Caco-2 (cell line): ENCODE data around the gene MT1B. TPM values are rescaled to one million over a fixed set of nuclear protein-coding genes. Genes with fewer than 3 reads are reported as not detected.
"Not testable (repeated sequence)": the region's sequence is repeated elsewhere in the genome, so short reads cannot be mapped to it uniquely, and the experiment has no call there.

Source experiments
- BruUV-seq: library from RNA; stranded (reverse); fragments of 400-500 nt; replicated peaks from 2 replicates; lab custom pipeline; 2021; lab: Mats Ljungman, UMichigan
- CTCF ChIA-PET: fragments of 300-600 bp; sonication (Branson Sonifier 250); formaldehyde crosslinking; loops from one replicate; lab custom pipeline; 2022; ENCODE audit warnings: antibody characterized with exemption; lab: Charles Lee
- POLR2A ChIA-PET: fragments of 300-600 bp; sonication (Branson Sonifier 250); formaldehyde crosslinking; loops from one replicate; lab custom pipeline; 2022; ENCODE audit warnings: antibody characterized with exemption; lab: Charles Lee
- DNase-seq, 2 experiments: peaks; one replicate each; pipeline versions ENCODE4 v3.0.0 to v3.0.0-alpha.2; 2020 to 2022
- H3K27me3 ChIP-seq: replicated peaks from 2 replicates; pipeline ENCODE4 v1.6.0; 2011; ENCODE audit warnings: low read length; ENCODE audit not compliant: control insufficient read depth, insufficient read depth
- H3K36me3 ChIP-seq: 2 replicates; pipeline ENCODE4 v1.5.1; 2011; ENCODE audit warnings: low read length; ENCODE audit not compliant: control insufficient read depth, insufficient read depth
- H3K4me1 ChIP-seq: fragments of 250-450 bp; sonication (Bioruptor Pico); 2 replicates; pipeline ENCODE4 v1.5.1; 2020; ENCODE audit warnings: mild to moderate bottlenecking
- H3K4me3 ChIP-seq: 2 replicates; pipeline ENCODE4 v1.5.1; 2011; ENCODE audit warnings: low read depth, mild to moderate bottlenecking, control low read depth, low read length
- H3K9me3 ChIP-seq: fragments of 250-450 bp; sonication (Bioruptor Pico); 2 replicates; pipeline ENCODE4 v1.5.1; 2020; ENCODE audit warnings: mild to moderate bottlenecking, moderate library complexity
- H3K27ac Mint-ChIP-seq: one replicate; pipeline ENCODE4 v1.8.0; 2022; ENCODE audit warnings: mixed read lengths; ENCODE audit not compliant: unreplicated experiment
- H3K27me3 Mint-ChIP-seq: one replicate; pipeline ENCODE4 v1.8.0; 2022; ENCODE audit warnings: mixed read lengths; ENCODE audit not compliant: insufficient read depth, unreplicated experiment
- H3K36me3 Mint-ChIP-seq: one replicate; pipeline ENCODE4 v1.8.0; 2022; ENCODE audit warnings: mild to moderate bottlenecking, mixed read lengths; ENCODE audit not compliant: insufficient read depth, unreplicated experiment
- H3K4me1 Mint-ChIP-seq: one replicate; pipeline ENCODE4 v1.8.0; 2022; ENCODE audit warnings: low read depth, mixed read lengths; ENCODE audit not compliant: unreplicated experiment
- H3K4me3 Mint-ChIP-seq: one replicate; pipeline ENCODE4 v1.8.0; 2022; ENCODE audit warnings: mild to moderate bottlenecking, moderate library complexity, mixed read lengths; ENCODE audit not compliant: unreplicated experiment
- H3K9me3 Mint-ChIP-seq: one replicate; pipeline ENCODE4 v1.8.0; 2022; ENCODE audit warnings: mixed read lengths; ENCODE audit not compliant: unreplicated experiment
- intact Hi-C: fragments of 100-400 bp; cut with micrococcal nuclease; formaldehyde crosslinking; loops from one replicate; pipeline ENCODE4 v1.10.0; 2022; ENCODE audit not compliant: unreplicated experiment
- total RNA-seq: library from RNA; stranded (reverse); gene quantifications from 2 replicates; pipeline ENCODE4 v1.2.3, GENCODE V29; 2022
- TF ChIP-seq, protein P1 (sequence below), 2 experiments: fragments of 200-600 bp in 1 of 2; IDR thresholded peaks; 1 replicate in 1 of 2; 2 replicates in 1 of 2; pipeline versions ENCODE4 v1.5.1 to v1.8.0; 2011 to 2022; ENCODE audit warnings: antibody characterized with exemption in 1 of 2, control low read depth in 1 of 2, inconsistent platforms in 1 of 2, low read depth in 1 of 2, low read length in 1 of 2, mild to moderate bottlenecking in 1 of 2, moderate library complexity in 1 of 2; ENCODE audit not compliant: insufficient read depth in 1 of 2, severe bottlenecking in 1 of 2, unreplicated experiment in 1 of 2

Gene MT1B
- total RNA-seq, 1 experiment from 2014 or later, result not detected

GRCh38 chr16:56669840-56670619 lies 18.3 kb downstream of the MT1B start:
- intact Hi-C loops, result no loop called here
- TF ChIP-seq, protein P1, sequence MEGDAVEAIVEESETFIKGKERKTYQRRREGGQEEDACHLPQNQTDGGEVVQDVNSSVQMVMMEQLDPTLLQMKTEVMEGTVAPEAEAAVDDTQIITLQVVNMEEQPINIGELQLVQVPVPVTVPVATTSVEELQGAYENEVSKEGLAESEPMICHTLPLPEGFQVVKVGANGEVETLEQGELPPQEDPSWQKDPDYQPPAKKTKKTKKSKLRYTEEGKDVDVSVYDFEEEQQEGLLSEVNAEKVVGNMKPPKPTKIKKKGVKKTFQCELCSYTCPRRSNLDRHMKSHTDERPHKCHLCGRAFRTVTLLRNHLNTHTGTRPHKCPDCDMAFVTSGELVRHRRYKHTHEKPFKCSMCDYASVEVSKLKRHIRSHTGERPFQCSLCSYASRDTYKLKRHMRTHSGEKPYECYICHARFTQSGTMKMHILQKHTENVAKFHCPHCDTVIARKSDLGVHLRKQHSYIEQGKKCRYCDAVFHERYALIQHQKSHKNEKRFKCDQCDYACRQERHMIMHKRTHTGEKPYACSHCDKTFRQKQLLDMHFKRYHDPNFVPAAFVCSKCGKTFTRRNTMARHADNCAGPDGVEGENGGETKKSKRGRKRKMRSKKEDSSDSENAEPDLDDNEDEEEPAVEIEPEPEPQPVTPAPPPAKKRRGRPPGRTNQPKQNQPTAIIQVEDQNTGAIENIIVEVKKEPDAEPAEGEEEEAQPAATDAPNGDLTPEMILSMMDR (IDR thresholded peaks at IDR 0.05; ENCODE audit: insufficient read depth in 1 of 2, low read depth in 1 of 2, low read length in 1 of 2, severe bottlenecking in 1 of 2, unreplicated experiment in 1 of 2), result no peak
- peaks cover 3% of the 10 kb centered on the region for H3K27me3 ChIP-seq
- no peak for DNase-seq
- no peaks in the 10 kb centered on the region for H3K36me3 Mint-ChIP-seq
- peaks cover 7% of the 10 kb centered on the region for H3K4me1 ChIP-seq
- no peak overlapping the region for H3K4me3 ChIP-seq
- no TSS peak for BruUV-seq
- H3K4me1 Mint-ChIP-seq, result no peaks in the 10 kb centered on the region
- no peak overlapping the region for H3K4me3 Mint-ChIP-seq
- ChIA-PET CTCF (interaction anchor here (0.6 to 1.1 kb wide), 3 partner anchors 13 to 69 kb away, joined by 4 to 5 read pairs (median 4); no protein-coding TSS in a partner anchor), POLR2A (no interaction called here)
- H3K27ac Mint-ChIP-seq, result no peak overlapping the region
- peaks cover 57% of the 10 kb centered on the region for H3K27me3 Mint-ChIP-seq
- H3K36me3 ChIP-seq, result no peaks in the 10 kb centered on the region
- H3K9me3 Mint-ChIP-seq, result no peaks in the 10 kb centered on the region
- no peaks in the 10 kb centered on the region for H3K9me3 ChIP-seq

DNA sequence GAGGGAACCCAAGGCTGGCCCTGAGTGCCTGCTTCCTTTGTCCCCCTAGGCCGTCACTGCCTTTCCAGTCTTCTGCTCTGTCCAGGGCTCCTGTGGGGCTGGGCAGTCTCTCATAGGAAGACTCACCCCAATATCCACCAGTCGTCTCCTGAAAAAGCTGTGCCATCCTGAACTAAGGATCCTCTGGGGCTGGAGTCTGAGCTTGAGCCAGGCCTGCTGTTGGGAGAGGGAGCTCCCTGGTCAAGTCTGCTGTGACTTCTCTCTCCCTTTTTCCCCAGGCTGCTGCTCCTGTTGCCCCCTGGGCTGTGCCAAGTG lies 18.9 kb downstream of the MT1B start:
- H3K4me3 ChIP-seq, result no peak overlapping the region
- DNase-seq, result no peak
- Mint-ChIP-seq H3K27ac (no peak overlapping the region), H3K27me3 (peaks cover 54% of the 10 kb centered on the region), H3K9me3 (no peaks in the 10 kb centered on the region), H3K36me3 (no peaks in the 10 kb centered on the region), H3K4me3 (no peak overlapping the region), H3K4me1 (no peaks in the 10 kb centered on the region)
- no peaks in the 10 kb centered on the region for H3K9me3 ChIP-seq
- TF ChIP-seq, protein P1 (IDR thresholded peaks at IDR 0.05; ENCODE audit: insufficient read depth in 1 of 2, low read depth in 1 of 2, low read length in 1 of 2, severe bottlenecking in 1 of 2, unreplicated experiment in 1 of 2), result no peak
- H3K36me3 ChIP-seq, result no peaks in the 10 kb centered on the region
- H3K27me3 ChIP-seq, result peaks cover 3% of the 10 kb centered on the region
- ChIA-PET CTCF (interaction anchor here (0.6 to 1.1 kb wide), 2 partner anchors 13 to 31 kb away, joined by 4 read pairs; no protein-coding TSS in a partner anchor), POLR2A (no interaction called here)
- peaks cover 7% of the 10 kb centered on the region for H3K4me1 ChIP-seq
- BruUV-seq, result no TSS peak
- intact Hi-C loops, result no loop called here

GRCh38 chr16:56671691-56672090 lies 20.0 kb downstream of the MT1B start:
- H3K36me3 Mint-ChIP-seq, H3K36me3 ChIP-seq, BruUV-seq, H3K27ac Mint-ChIP-seq, H3K4me1 ChIP-seq, intact Hi-C loops, H3K4me1 Mint-ChIP-seq, H3K27me3 ChIP-seq, POLR2A ChIA-PET, H3K4me3 ChIP-seq, H3K9me3 Mint-ChIP-seq, H3K9me3 ChIP-seq, DNase-seq, H3K4me3 Mint-ChIP-seq: not testable (repeated sequence)
- H3K27me3 Mint-ChIP-seq, result peaks cover 47% of the 10 kb centered on the region
- CTCF ChIA-PET, result interaction anchor here (1.0 to 3.2 kb wide), 2 partner anchors 30 to 68 kb away, joined by 3 to 22 read pairs; no protein-coding TSS in a partner anchor

- H3K9me3 ChIP-seq, H3K4me3 Mint-ChIP-seq, H3K4me3 ChIP-seq, H3K9me3 Mint-ChIP-seq, BruUV-seq, DNase-seq, intact Hi-C loops, H3K36me3 Mint-ChIP-seq, H3K4me1 ChIP-seq, H3K36me3 ChIP-seq, POLR2A ChIA-PET, H3K27ac Mint-ChIP-seq, H3K4me1 Mint-ChIP-seq, H3K27me3 ChIP-seq: not testable (repeated sequence)
- CTCF ChIA-PET, result interaction anchor here (1.0 to 3.2 kb wide), 2 partner anchors 29 to 68 kb away, joined by 3 to 22 read pairs; no protein-coding TSS in a partner anchor
- peaks cover 47% of the 10 kb centered on the region for H3K27me3 Mint-ChIP-seq
Observed at GRCh38 chr16:56672171-56672570, 20.5 kb downstream of the MT1B start.
